Natural killer cell treated with Interleukin-12 subunit alpha and Interleukin-12 subunit beta and Interleukin-15 and Interleukin-18, amount 100 ng/mL, for 72 hours (primary cell): ENCODE data around the gene LSM10. TPM values are rescaled to one million over a fixed set of nuclear protein-coding genes. Genes with fewer than 3 reads are reported as not detected.

ENCODE experiments used
- ATAC-seq, 2 donors: fragments of 150-1000 bp; cut with Tn5 transposase in 1 of 2; sonication (Bioruptor Pico), chemical (Tn5 transposase) in 1 of 2; 2 replicates each; pipeline ENCODE4 v1.10.0; 2021
- DNase-seq: peaks from one replicate; pipeline ENCODE4 v3.0.0; 2022; ENCODE audit warnings: low spot score
- H3K27ac Mint-ChIP-seq, 2 donors: 1 replicate in 1 of 2; 2 replicates in 1 of 2; pipeline ENCODE4 v1.8.0; 2022; ENCODE audit warnings: mixed read lengths in 2 of 2, mild to moderate bottlenecking in 1 of 2, moderate library complexity in 1 of 2
- H3K27me3 Mint-ChIP-seq, 2 donors: 1 replicate in 1 of 2; 2 replicates in 1 of 2; pipeline ENCODE4 v1.8.0; 2022; ENCODE audit warnings: mixed read lengths in 2 of 2
- H3K36me3 Mint-ChIP-seq: one replicate; pipeline ENCODE4 v1.8.0; 2022; ENCODE audit warnings: mixed read lengths
- H3K4me1 Mint-ChIP-seq, 2 donors: 1 replicate in 1 of 2; 2 replicates in 1 of 2; pipeline ENCODE4 v1.8.0; 2022; ENCODE audit warnings: low read depth in 2 of 2, mixed read lengths in 2 of 2, mild to moderate bottlenecking in 1 of 2
- H3K4me3 Mint-ChIP-seq: one replicate; pipeline ENCODE4 v1.8.0; 2022; ENCODE audit warnings: mixed read lengths
- H3K9me3 Mint-ChIP-seq: 2 replicates; pipeline ENCODE4 v1.8.0; 2022; ENCODE audit warnings: mixed read lengths
- total RNA-seq, 2 donors: library from RNA; stranded (reverse); gene quantifications; one replicate each; pipeline ENCODE4 v1.2.3, GENCODE V29; 2022

Gene LSM10
- total RNA-seq, 2 donors from 2014 or later, result 56.6 to 58.1 TPM

GRCh38 chr1:36349839-36350238 lies 47.9 kb downstream of the LSM10 start:
- Mint-ChIP-seq H3K4me3 (no peak overlapping the region), H3K9me3 (no peaks in the 10 kb centered on the region), H3K4me1 (peaks cover 5 to 24% of the 10 kb centered on the region in 2 donors), H3K27ac (peak overlapping the region in 1 of 2 donors; percentile 68), H3K36me3 (peaks cover 6% of the 10 kb centered on the region), H3K27me3 (no peaks in the 10 kb centered on the region)
- ATAC-seq (no peak), DNase-seq (no peak)

- Mint-ChIP-seq H3K27ac (no peak overlapping the region), H3K4me3 (no peak overlapping the region), H3K9me3 (no peaks in the 10 kb centered on the region), H3K36me3 (peaks cover 6% of the 10 kb centered on the region), H3K27me3 (no peaks in the 10 kb centered on the region), H3K4me1 (peaks cover 5 to 27% of the 10 kb centered on the region in 2 donors)
- DNase-seq (no peak), ATAC-seq (no peak)
These were observed 48.5 kb downstream of the LSM10 start for GRCh38 chr1:36349241-36349671.

- Mint-ChIP-seq H3K9me3 (no peaks in the 10 kb centered on the region), H3K27ac (no peak overlapping the region), H3K4me1 (peaks cover 5 to 19% of the 10 kb centered on the region in 2 donors), H3K36me3 (peaks cover 6% of the 10 kb centered on the region), H3K4me3 (no peak overlapping the region), H3K27me3 (no peaks in the 10 kb centered on the region)
- ATAC-seq, result no peak
- no peak for DNase-seq
These were observed 50.9 kb downstream of the LSM10 start for GRCh38 chr1:36346741-36347370.

DNA sequence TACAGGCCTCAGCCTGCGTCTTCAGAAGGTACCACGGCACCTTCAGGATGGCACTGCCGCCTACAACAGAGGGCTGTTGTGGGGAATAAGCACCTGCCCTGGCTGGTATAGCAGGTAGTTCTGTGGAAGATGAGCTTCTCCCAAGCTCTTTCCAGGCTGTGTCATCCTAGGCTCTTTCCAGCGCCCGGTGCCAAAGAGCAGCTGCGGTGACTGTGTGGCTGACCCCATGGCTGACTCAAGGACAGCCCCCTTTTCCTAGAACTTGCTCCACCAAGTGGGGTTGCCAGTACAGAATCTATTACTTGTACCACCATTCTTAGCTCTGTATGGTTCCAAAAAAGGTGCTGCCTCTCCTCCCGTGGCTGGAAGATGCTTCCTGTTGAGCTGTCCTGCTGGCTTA lies 52.4 kb downstream of the LSM10 start:
- Mint-ChIP-seq H3K27me3 (no peaks in the 10 kb centered on the region), H3K4me3 (no peak overlapping the region), H3K36me3 (peaks cover 6% of the 10 kb centered on the region), H3K27ac (no peak overlapping the region), H3K9me3 (no peaks in the 10 kb centered on the region), H3K4me1 (peaks cover 2 to 11% of the 10 kb centered on the region in 2 donors)
- no peak for DNase-seq
- ATAC-seq, result no peak

GRCh38 chr1:36344395-36344680 lies 53.4 kb downstream of the LSM10 start:
- H3K27ac Mint-ChIP-seq, result peak overlapping the region in 1 of 2 donors; percentile 53
- H3K36me3 Mint-ChIP-seq, result peaks cover 6% of the 10 kb centered on the region
- DNase-seq (no peak), ATAC-seq (no peak)
- H3K27me3 Mint-ChIP-seq, result no peaks in the 10 kb centered on the region
- H3K4me3 Mint-ChIP-seq, result no peak overlapping the region
- no peaks in the 10 kb centered on the region for H3K9me3 Mint-ChIP-seq
- peaks cover 0 to 9% of the 10 kb centered on the region in 2 donors for H3K4me1 Mint-ChIP-seq

DNA sequence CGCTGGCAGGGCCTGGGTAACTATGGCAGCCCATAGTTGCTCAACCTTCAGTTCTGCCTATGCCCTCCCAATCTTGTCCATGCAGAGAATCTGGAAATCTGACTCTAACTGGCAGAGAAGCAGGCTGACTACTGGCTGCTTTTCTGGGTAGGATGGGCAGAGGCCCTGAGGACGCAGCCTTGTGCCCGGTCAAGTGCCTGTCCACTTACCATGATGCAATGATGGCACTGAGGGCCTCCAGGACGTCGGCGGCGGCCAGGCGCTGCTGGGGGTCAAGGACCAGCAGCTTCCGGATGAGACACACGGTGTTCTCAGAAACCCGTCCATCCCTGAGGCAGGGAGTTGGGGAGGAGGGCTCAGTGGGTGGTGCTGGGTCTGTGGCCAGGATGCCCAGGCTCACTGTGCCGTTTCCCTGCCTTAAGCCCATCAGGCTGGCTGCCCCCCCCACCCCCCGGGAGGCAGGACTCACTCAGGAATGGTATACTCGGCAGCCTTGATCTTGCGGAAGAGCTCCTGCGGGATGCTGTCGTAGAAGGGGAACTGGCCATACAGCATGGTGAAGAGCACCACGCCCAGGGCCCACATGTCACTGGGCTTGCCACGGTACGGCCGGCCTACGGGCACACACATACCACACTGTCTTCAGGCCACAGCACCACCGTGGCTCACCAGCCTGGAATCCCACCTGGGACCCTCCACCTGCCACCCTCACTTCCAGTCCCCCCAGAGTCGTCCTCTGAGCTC lies 53.9 kb downstream of the LSM10 start:
- no peak for DNase-seq
- no peak for ATAC-seq
- Mint-ChIP-seq H3K4me1 (peaks cover 0 to 9% of the 10 kb centered on the region in 2 donors), H3K27me3 (no peaks in the 10 kb centered on the region), H3K9me3 (no peaks in the 10 kb centered on the region), H3K4me3 (no peak overlapping the region), H3K27ac (no peak overlapping the region), H3K36me3 (peaks cover 6% of the 10 kb centered on the region)

Other genes with a start within 250 kb of the LSM10 start
- 10 to 100 TPM; 58.4 to 69.2 TPM for gene TRAPPC3, start 248.4 kb downstream of the LSM10 start, total RNA-seq
- gene MAP7D1, start 241.7 kb downstream of the LSM10 start, total RNA-seq, result 100 to 1,000 TPM; 153 to 196 TPM
- 100 to 1,000 TPM; 118 to 131 TPM for gene THRAP3, start 173.5 kb downstream of the LSM10 start, total RNA-seq
- 10 to 100 TPM; 12.6 to 18.6 TPM for gene SH3D21, start 91.5 kb downstream of the LSM10 start, total RNA-seq
- gene EVA1B, start 74.3 kb downstream of the LSM10 start, total RNA-seq, result 1 to 10 TPM; 5.8 to 6.3 TPM
- gene STK40, start 12.0 kb downstream of the LSM10 start, total RNA-seq, result 10 to 100 TPM; 58.2 to 76.1 TPM
- 1 to 10 TPM in 1 of 2 donors, under 1 TPM in 1; 0.59 to 1.2 TPM for gene OSCP1, start 52.5 kb upstream of the LSM10 start, total RNA-seq
- 100 to 1,000 TPM in 1 of 2 donors, 10 to 100 TPM in 1; 78.8 to 109 TPM for gene MRPS15, start 66.5 kb upstream of the LSM10 start, total RNA-seq
- under 1 TPM; 0.64 to 0.78 TPM for gene CSF3R, start 85.0 kb upstream of the LSM10 start, total RNA-seq